ENCODE results near the gene SOX18. TPM values are rescaled to one million over a fixed set of nuclear protein-coding genes. Genes with fewer than 3 reads are reported as not detected.

Gene SOX18
- total and polyA plus RNA-seq, 2 of the 13 experiments (the other 11 are each of a cell fraction or from before 2014, with no cell fraction given), result 1.6 to 1.9 TPM

GRCh38 chr20:64056889-64057627 is 7.6 kb upstream of the SOX18 start (continued):
- TF ChIP-seq ZNF407 (CRISPR knock-in tag; IDR thresholded peaks at IDR 0.05; ENCODE audit: not compliant biosample characterization), result no peak
- TF ChIP-seq ADNP (CRISPR knock-in tag; IDR thresholded peaks at IDR 0.05), result no peak
- peak; percentile 6; the same call in 1 of the 2 replicates for TF ChIP-seq ZNF598 (CRISPR knock-in tag; IDR thresholded peaks at IDR 0.05; ENCODE audit: borderline replicate concordance)
- TF ChIP-seq ZNF143 (CRISPR knock-in tag; IDR thresholded peaks at IDR 0.05), result no peak
- TF ChIP-seq HMG20A (CRISPR knock-in tag; IDR thresholded peaks at IDR 0.05; ENCODE audit: borderline replicate concordance), result no peak
- TF ChIP-seq CC2D1A (CRISPR knock-in tag; IDR thresholded peaks at IDR 0.05), result no peak
- no peak; the same call in 1 of the 2 replicates for TF ChIP-seq ZHX2 (IDR thresholded peaks at IDR 0.05; ENCODE audit: low read depth)
- TF ChIP-seq ZHX2 (CRISPR knock-in tag; IDR thresholded peaks at IDR 0.05; ENCODE audit: borderline replicate concordance), result no peak
- TF ChIP-seq MAF1 (CRISPR knock-in tag; IDR thresholded peaks at IDR 0.05; ENCODE audit: borderline replicate concordance), result 0 out of 2 replicates have a peak, but pooled peaks have one; percentile 4
- TF ChIP-seq SRSF9 (IDR thresholded peaks at IDR 0.05; ENCODE audit: borderline replicate concordance, insufficient read depth, low read depth, low read length, poor library complexity, severe bottlenecking), result no peak
- no peak for TF ChIP-seq ZKSCAN1 (IDR thresholded peaks at IDR 0.05; ENCODE audit: low read length)
- no peak for TF ChIP-seq MAFK (conservative IDR thresholded peaks at IDR 0.05 in 1 of 2, IDR thresholded peaks at IDR 0.05 in 1 of 2; ENCODE audit: low read length in 2 of 2)
- no peak; the same call in 1 of the 2 replicates for TF ChIP-seq IKZF5 (CRISPR knock-in tag; IDR thresholded peaks at IDR 0.05)

Data from HepG2 (cell line).